KOPT-K1 (cell line): ENCODE measurements around the gene SMARCB1.
A peak's percentile ranks its signal among the peaks of the same experiment; 100 is the strongest.

ENCODE experiments used
- H3K27ac ChIP-seq: fragments of 200-600 bp; sonication (generic); 2 replicates; pipeline ENCODE4 v1.5.1; 2016; ENCODE audit warnings: antibody characterized with exemption, mild to moderate bottlenecking, low read depth, low read length; ENCODE audit not compliant: poor library complexity, severe bottlenecking
- H3K36me3 ChIP-seq: fragments of 200-600 bp; sonication (generic); 2 replicates; pipeline ENCODE4 v1.5.1; 2017; ENCODE audit warnings: antibody characterized with exemption, mild to moderate bottlenecking, low read length, moderate library complexity; ENCODE audit not compliant: insufficient read depth
- H3K9me3 ChIP-seq: fragments of 200-600 bp; sonication (generic); 2 replicates; pipeline ENCODE4 v1.5.1; 2017; ENCODE audit warnings: antibody characterized with exemption, low read length, mild to moderate bottlenecking; ENCODE audit not compliant: insufficient read depth, poor library complexity, severe bottlenecking

SMARCB1 gene

DNA sequence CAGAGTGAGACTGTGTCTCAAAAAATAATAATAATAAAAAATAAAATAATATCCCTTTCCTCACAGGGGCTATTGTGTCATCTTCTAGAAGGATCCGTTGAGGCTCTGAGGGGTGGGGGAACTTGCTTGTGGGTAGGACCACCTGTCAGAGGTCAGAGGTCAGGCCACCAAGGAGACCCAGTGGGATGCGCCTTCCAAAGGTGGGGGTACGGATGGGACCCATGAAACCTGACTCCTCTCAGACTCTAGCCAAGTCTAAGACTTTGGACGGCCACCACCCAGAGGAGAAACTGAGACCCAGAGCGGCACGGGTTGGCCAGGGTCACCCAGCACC is 14.5 kb upstream of the SMARCB1 start:
- Histone ChIP-seq H3K9me3 (no peaks in the 10 kb centered on the region), H3K36me3 (no peaks in the 10 kb centered on the region), H3K27ac (no peak overlapping the region)

DNA sequence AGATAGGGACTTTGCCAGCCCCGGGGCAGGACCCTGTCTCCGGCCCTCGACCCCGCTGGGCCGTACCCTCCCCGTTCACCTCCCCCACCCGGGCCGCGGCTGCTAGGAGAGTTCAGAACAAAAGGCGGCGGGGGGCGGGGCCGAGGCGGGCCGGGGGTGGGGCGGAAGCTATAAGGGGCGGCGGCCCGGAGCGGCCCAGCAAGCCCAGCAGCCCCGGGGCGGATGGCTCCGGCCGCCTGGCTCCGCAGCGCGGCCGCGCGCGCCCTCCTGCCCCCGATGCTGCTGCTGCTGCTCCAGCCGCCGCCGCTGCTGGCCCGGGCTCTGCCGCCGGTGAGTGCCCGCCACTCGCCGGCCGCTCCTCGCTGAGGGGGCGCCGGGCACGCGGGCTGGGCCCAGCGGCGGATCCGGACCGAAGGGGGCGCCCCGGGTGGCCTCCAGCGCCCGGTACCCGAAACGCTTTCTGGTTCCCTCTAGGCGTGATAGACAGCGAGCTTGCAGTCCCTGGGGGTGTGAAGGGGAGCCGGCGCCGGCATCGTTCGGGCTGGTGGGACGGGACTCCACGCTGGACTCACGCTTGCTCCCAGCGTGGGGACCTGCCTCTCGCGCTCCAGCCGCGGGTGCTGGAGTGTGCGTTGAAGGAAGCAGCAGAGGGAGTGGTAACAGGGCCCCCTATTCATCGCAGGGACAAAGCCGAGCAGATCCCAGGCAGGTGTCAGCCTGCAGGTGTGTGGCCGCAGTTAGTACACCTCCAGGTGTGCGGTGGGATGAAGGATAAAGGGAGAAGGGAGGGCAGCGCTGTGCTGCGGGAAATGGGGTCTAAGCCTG is 13.9 kb upstream of the SMARCB1 start, which contains the start of gene MMP11:
TSS of gene MMP11 (plus strand) at position 201 of the 825 bp plus-strand sequence. CDS start at position 223, 22 bp downstream.
- H3K36me3 ChIP-seq = no peaks in the 10 kb centered on the region
- no peak within 1 kb of the TSS for H3K27ac ChIP-seq
- H3K9me3 ChIP-seq = no peaks in the 10 kb centered on the region

DNA sequence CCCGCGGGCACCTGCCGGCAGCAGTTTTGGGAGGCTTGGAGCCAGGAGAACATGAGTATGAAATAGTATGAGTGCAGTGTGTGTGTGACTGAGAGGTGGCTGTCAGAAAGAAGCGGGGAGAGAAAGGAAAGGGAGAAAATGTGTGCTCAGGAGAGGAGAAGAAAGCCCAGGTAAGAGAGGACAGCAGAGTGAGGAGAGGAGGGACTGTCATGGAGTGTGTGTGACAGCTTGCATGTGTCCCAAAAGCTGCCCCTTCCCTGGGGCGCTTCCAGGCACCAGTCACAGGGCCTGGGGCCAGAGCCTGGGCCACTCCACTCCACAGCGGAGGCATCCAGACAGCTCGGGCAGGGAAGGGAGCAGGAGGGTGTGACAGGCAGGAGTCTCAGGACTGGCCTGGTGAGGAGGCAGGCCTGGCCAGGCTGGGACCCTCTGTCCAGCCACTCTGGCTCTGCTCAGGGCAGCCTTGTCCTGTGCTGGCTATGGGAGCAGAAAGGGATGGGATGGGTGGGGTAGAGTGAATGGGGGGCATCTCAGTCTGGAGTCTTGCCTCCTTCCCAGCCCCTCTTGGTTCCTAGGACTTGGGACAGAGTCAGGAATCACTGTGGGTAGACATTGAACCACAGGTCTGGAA is 13.2 kb upstream of the SMARCB1 start:
- Histone ChIP-seq H3K36me3 (no peaks in the 10 kb centered on the region), H3K9me3 (no peaks in the 10 kb centered on the region), H3K27ac (no peak overlapping the region)

DNA sequence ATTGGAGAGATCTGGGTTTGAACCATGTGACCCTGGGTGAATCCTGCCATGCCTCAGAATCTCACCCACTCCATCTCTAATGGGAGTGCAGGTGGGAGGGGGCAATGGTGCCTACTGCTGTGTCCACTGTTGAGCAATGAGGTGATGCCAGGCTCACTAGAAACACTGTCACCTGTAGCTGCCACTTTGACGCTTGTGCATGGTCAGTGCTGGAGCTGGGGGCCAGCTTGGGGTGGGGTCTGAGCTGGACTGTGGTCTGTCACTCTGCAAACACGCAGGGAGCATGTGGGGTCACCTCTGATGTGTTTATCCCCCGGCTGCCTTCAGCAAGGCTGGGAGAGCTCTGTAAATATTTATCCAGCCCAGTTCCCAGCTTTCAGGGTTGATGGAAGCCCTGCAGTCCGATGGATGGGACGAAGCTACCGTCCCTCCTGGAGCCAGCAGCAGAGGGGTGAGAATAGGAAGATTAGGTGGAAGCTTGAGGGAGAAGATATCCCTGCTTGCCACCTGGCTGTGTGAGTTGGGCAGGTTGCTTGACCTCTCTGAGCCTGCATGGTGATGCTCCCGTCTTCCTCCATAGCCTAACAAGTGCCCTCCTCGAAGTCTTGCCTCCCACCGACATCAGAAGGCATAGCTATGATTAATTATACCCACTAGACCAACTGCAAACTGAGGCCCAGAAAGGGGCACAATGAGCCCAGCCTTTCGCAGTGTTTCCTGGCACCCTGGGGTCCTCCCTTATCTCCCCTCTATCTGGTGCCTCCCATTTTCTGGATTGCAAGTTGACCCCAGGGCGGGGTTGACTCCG is 12.4 kb upstream of the SMARCB1 start:
- Histone ChIP-seq H3K27ac (no peak overlapping the region), H3K36me3 (no peaks in the 10 kb centered on the region), H3K9me3 (no peaks in the 10 kb centered on the region)

DNA sequence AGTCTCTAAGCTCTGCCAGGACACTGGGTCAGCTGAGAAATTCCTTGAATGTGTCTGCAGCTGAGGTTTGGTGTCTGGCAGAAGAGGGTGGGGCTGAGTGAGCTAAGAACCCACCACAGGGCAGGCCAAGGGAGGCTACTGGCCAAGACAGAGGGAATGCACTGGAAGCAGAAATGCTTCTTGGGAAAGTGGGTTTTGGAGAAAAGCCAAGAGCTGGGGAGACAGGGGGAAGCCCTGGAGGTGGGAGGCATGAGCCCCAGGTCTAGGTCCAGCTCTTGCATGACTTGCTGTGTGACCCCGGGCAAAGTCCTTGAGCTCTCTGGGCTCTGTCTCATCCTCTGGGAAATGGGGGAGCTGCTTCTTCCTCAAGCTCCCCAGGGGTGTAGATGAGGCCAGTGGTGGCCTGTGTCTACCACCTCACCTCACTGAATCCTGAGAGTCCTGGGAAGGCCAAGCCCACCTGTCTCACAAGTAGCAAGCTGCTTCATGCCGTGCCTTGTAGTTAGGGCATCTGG is 11.8 kb upstream of the SMARCB1 start:
- Histone ChIP-seq H3K36me3 (no peaks in the 10 kb centered on the region), H3K27ac (no peak overlapping the region), H3K9me3 (no peaks in the 10 kb centered on the region)

DNA sequence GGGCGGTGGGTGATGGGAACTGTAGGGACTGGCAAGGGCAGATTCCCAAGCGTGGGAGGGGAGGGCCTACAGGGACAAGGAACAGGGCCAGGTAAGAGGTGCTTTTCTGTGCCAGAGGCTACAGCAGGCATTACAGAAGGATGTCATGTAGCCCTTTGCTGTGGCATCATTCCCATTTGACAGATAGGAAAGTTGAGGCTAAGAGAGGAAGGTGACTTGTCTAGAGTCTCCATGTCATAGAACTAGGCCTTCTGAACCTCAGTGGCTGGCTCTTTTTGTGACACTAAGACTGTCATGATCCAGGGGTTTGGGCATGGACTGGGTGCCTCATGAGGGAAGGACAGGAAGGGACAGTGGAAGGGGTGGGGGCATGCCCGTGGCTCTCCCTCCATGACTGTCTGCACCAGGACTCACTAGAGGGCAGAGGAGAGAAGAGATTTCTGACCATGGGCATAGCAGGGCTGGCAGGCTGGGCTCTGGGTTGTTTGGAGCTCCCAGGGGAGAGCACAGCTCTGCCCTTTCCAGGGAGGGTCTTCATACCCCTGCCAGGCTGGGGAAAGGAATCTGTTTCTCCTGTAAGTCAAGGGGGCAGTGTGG is 10.9 kb upstream of the SMARCB1 start:
- Histone ChIP-seq H3K9me3 (no peaks in the 10 kb centered on the region), H3K36me3 (no peaks in the 10 kb centered on the region), H3K27ac (no peak overlapping the region)

DNA sequence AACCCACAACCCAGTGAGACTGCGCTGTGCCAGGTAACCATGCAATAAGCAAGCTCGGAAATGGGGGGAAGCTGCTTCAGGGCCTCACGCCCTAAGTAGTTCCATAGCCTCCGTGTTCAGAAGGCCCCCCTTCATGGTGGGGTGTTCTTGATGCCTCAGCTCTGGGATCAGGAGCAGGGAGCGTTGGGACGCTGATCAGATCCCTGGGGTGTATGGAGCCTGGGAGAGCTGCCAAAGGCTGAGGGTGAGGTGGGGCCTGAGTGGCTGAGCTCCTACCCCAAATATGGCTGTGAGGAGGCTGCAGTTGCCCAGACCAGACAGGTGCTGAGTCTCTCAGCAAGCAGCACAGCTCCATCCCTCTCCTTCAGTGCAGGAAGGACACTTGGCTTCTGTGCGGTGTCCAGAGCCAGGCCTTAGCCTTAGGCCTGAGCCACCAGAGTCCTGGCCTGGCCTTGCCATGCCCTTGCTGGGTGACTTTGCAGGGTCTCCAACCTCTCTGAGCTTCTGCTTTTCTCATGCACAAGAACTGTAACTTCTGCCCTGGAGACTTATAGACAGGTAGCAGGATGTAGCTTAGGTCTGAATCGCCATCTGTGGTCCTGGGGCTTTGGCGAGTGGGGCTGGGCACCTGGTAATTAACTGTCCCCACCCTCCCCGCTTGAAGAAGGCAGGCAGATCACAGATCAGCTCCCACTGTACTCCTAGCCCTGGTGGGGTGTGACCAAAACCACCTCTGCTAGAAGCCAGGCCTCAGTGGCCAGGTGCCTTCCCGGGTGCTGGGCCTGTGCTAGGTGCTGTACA is 8.8 kb upstream of the SMARCB1 start:
- H3K9me3 ChIP-seq = no peaks in the 10 kb centered on the region
- no peak overlapping the region for H3K27ac ChIP-seq
- H3K36me3 ChIP-seq = no peaks in the 10 kb centered on the region

DNA sequence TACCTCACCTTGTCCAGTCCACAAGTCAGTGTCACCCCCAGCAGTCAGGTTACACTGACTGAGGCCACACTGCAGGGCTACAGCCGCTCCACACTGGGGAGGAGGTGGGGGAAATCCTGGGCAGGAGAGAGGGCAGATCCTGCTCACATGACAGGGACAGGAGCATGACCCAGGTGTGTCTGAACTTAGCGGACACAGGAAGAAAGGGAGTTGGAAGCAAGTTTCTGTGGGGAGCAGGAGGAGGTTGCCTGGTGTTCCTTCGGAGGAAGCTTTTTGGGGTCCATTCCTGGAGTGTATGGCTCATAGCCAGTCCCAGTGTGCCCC is 8.2 kb upstream of the SMARCB1 start:
- Histone ChIP-seq H3K9me3 (no peaks in the 10 kb centered on the region), H3K36me3 (no peaks in the 10 kb centered on the region), H3K27ac (no peak overlapping the region)

DNA sequence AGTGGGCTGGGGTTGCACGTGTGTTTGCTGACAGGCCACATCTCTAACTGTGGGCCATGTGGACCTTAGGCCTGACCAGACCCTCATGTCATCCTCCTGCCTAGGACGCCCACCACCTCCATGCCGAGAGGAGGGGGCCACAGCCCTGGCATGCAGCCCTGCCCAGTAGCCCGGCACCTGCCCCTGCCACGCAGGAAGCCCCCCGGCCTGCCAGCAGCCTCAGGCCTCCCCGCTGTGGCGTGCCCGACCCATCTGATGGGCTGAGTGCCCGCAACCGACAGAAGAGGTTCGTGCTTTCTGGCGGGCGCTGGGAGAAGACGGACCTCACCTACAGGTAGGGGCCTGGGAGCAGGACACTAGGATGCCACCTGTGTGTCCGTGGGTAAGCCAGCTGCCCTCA is 7.7 kb upstream of the SMARCB1 start:
- Histone ChIP-seq H3K9me3 (no peaks in the 10 kb centered on the region), H3K36me3 (no peaks in the 10 kb centered on the region)

DNA sequence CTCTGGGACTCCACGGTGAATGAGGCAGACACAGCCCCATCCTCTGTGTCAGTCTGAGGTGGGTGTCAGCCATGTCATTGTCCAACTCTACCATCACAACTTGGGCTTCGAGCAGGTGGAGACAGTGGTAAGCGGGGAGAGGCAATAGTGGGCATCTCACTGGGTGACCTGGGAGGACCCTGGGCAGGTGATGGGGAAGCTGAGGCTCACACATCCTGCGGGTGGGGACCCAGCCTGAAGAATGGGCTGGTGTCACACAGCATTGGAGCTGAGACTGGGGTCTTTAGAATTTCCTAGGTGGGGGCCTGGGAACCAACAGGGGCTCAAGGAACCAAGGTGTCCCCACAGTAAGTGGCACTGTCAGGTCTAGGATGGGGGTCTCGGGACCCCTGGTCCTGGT is 7.0 kb upstream of the SMARCB1 start:
- H3K36me3 ChIP-seq = no peaks in the 10 kb centered on the region
- no peak overlapping the region for H3K27ac ChIP-seq
- H3K9me3 ChIP-seq = no peaks in the 10 kb centered on the region

More for the DNA sequence above, 7.7 kb upstream of the SMARCB1 start:
- no peak overlapping the region for H3K27ac ChIP-seq

DNA sequence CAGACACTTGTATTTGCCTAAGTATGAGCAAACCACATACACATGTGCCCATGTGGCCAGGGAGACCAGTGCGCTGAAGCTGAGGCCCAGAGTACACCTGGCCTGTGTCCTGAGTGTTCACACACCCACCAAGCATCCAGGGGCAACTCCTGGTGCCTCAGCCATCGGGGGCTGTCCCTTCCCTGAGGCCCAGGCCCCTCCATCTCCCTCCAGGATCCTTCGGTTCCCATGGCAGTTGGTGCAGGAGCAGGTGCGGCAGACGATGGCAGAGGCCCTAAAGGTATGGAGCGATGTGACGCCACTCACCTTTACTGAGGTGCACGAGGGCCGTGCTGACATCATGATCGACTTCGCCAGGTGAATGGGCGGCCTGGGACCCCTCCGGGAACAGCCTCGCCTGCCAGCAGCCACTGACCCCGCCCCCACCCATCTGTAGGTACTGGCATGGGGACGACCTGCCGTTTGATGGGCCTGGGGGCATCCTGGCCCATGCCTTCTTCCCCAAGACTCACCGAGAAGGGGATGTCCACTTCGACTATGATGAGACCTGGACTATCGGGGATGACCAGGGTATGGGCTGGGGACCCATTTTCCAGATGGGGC is 6.5 kb upstream of the SMARCB1 start:
- H3K9me3 ChIP-seq = no peaks in the 10 kb centered on the region
- no peaks in the 10 kb centered on the region for H3K36me3 ChIP-seq
- H3K27ac ChIP-seq = no peak overlapping the region

DNA sequence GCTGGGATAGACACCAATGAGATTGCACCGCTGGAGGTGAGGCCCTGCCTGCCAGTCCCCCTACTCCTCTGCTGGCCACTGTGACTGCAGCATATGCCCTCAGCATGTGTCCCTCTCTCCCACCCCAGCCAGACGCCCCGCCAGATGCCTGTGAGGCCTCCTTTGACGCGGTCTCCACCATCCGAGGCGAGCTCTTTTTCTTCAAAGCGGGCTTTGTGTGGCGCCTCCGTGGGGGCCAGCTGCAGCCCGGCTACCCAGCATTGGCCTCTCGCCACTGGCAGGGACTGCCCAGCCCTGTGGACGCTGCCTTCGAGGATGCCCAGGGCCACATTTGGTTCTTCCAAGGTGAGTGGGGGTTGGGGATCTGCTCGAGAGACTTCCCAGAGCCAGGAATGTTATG is 5.7 kb upstream of the SMARCB1 start:
- Histone ChIP-seq H3K27ac (peak overlapping the region; percentile 68), H3K9me3 (no peaks in the 10 kb centered on the region), H3K36me3 (no peaks in the 10 kb centered on the region)

DNA sequence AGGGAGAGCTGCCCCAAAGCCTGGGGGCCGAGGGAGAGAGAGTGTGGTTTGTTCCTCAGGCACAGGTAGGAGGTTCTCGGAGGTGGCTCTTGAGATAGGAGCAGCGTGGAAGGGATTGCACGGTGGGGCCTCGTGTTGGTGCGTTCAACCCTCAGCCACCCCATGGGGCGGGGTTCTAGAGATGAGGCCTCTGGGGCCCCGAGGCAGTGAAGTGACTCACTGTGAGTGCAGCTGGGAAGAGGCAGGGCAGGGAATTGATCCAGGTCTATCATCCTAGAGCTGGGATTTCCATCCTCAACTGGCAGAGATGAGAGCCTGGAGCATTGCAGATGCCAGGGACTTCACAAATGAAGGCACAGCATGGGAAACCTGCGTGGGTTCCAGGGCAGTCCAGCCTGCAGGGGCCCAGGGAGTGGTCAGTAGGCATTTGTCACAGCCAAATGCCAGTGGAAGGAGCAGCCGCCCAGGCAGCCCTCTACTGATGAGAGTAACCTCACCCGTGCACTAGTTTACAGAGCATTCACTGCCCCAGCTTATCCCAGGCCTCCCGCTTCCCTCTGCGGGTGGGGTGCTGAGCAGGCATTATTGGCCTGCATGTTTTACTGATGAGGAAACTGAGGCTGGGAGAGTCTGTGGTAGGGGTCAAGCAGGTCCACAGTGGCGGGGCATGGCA is 5.1 kb upstream of the SMARCB1 start:
- H3K36me3 ChIP-seq = no peaks in the 10 kb centered on the region
- H3K9me3 ChIP-seq = no peaks in the 10 kb centered on the region
- peak overlapping the region; percentile 68 for H3K27ac ChIP-seq

DNA sequence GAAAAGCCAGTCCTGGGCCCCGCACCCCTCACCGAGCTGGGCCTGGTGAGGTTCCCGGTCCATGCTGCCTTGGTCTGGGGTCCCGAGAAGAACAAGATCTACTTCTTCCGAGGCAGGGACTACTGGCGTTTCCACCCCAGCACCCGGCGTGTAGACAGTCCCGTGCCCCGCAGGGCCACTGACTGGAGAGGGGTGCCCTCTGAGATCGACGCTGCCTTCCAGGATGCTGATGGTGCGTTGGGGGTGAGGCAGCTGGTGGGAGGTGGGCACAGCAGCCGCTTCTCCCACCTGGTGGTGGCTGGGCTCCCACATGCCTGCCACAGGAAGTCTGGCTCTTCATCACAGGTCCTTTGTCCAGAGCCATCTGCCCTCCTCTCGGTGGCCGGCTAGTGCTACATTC is 4.5 kb upstream of the SMARCB1 start:
- H3K9me3 ChIP-seq = no peaks in the 10 kb centered on the region
- H3K36me3 ChIP-seq = no peaks in the 10 kb centered on the region
- peak overlapping the region; percentile 68 for H3K27ac ChIP-seq
